HEK293 (cell line): ENCODE data around the gene TTC34.

ENCODE experiments used
- KLF8 ChIP-seq: fragments of 450-650 bp; formaldehyde crosslinking; IDR thresholded peaks from 2 replicates; pipeline ENCODE4 v1.5.1; 2016; ENCODE audit warnings: missing biosample characterization, missing genetic modification characterization
- RBAK ChIP-seq: fragments of 450-650 bp; formaldehyde crosslinking; IDR thresholded peaks from 2 replicates; pipeline ENCODE4 v1.5.1; 2016; ENCODE audit warnings: missing biosample characterization, missing genetic modification characterization
- ZNF24 ChIP-seq: fragments of 450-650 bp; formaldehyde crosslinking; IDR thresholded peaks from 2 replicates; pipeline ENCODE4 v1.5.1; 2016; ENCODE audit warnings: missing biosample characterization, missing genetic modification characterization
- ZNF292 ChIP-seq: fragments of 450-650 bp; formaldehyde crosslinking; IDR thresholded peaks from 2 replicates; pipeline ENCODE4 v1.5.1; 2016; ENCODE audit warnings: low read depth, missing biosample characterization, missing genetic modification characterization, borderline replicate concordance
- ZNF768 ChIP-seq: fragments of 450-650 bp; formaldehyde crosslinking; IDR thresholded peaks from 2 replicates; pipeline ENCODE4 v1.5.1; 2018; ENCODE audit warnings: missing biosample characterization, mild to moderate bottlenecking, missing genetic modification characterization
- ZNF776 ChIP-seq: fragments of 450-650 bp; formaldehyde crosslinking; IDR thresholded peaks from 2 replicates; pipeline ENCODE4 v1.5.0; 2017; ENCODE audit warnings: missing biosample characterization, missing genetic modification characterization, borderline replicate concordance
- TF ChIP-seq, protein P1 (sequence below): fragments of 450-650 bp; formaldehyde crosslinking; IDR thresholded peaks from 2 replicates; pipeline ENCODE4 v1.5.1; 2016; ENCODE audit warnings: missing biosample characterization, missing genetic modification characterization
- TF ChIP-seq, protein P2 (sequence below): fragments of 450-650 bp; formaldehyde crosslinking; IDR thresholded peaks from 2 replicates; pipeline ENCODE4 v1.5.1; 2016; ENCODE audit warnings: missing biosample characterization, missing genetic modification characterization, low read depth

- TF ChIP-seq, protein P1, sequence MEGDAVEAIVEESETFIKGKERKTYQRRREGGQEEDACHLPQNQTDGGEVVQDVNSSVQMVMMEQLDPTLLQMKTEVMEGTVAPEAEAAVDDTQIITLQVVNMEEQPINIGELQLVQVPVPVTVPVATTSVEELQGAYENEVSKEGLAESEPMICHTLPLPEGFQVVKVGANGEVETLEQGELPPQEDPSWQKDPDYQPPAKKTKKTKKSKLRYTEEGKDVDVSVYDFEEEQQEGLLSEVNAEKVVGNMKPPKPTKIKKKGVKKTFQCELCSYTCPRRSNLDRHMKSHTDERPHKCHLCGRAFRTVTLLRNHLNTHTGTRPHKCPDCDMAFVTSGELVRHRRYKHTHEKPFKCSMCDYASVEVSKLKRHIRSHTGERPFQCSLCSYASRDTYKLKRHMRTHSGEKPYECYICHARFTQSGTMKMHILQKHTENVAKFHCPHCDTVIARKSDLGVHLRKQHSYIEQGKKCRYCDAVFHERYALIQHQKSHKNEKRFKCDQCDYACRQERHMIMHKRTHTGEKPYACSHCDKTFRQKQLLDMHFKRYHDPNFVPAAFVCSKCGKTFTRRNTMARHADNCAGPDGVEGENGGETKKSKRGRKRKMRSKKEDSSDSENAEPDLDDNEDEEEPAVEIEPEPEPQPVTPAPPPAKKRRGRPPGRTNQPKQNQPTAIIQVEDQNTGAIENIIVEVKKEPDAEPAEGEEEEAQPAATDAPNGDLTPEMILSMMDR (tag by site-specific recombination): no peak
- no peak for TF ChIP-seq ZNF292 (tag by site-specific recombination)
- TF ChIP-seq, protein P2, sequence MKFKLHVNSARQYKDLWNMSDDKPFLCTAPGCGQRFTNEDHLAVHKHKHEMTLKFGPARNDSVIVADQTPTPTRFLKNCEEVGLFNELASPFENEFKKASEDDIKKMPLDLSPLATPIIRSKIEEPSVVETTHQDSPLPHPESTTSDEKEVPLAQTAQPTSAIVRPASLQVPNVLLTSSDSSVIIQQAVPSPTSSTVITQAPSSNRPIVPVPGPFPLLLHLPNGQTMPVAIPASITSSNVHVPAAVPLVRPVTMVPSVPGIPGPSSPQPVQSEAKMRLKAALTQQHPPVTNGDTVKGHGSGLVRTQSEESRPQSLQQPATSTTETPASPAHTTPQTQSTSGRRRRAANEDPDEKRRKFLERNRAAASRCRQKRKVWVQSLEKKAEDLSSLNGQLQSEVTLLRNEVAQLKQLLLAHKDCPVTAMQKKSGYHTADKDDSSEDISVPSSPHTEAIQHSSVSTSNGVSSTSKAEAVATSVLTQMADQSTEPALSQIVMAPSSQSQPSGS: no peak
- TF ChIP-seq ZNF776 (tag by site-specific recombination): no peak
- no peak for TF ChIP-seq KLF8 (tag by site-specific recombination)
- TF ChIP-seq RBAK (tag by site-specific recombination): no peak
- TF ChIP-seq ZNF768 (tag by site-specific recombination): no peak
- TF ChIP-seq ZNF24: no peak
Observed at GRCh38 chr1:2824999-2825398, 23.5 kb upstream of the TTC34 start.
